Left lobe of liver (tissue), 2 donors: Measurements from ENCODE around the gene PPME1. TPM values are rescaled to one million over a fixed set of nuclear protein-coding genes. Genes with fewer than 3 reads are reported as not detected.
A peak's percentile ranks its signal among the peaks of the same experiment; 100 is the strongest.
"Not testable (repeated sequence)": the region's sequence is repeated elsewhere in the genome, so short reads cannot be mapped to it uniquely, and the experiment has no call there.

Experiments used
- ATAC-seq: fragments of 200-7000 bp; cut with Tn5 transposase; one replicate; pipeline ENCODE4 v1.9.1; 2020; ENCODE audit warnings: mild to moderate bottlenecking, moderate library complexity
- DNase-seq: peaks from one replicate; pipeline ENCODE4 v3.0.0-alpha.2; 2020; ENCODE audit warnings: low spot score
- total RNA-seq: library from RNA; stranded (reverse); gene quantifications from one replicate; pipeline ENCODE4 v1.2.1, GENCODE V29; 2021
- donor health status: DM: no; HTN: no; CAD: no; lungs with moderate emphysema.
- donor health status: DM: no; HTN: yes; CAD: no.

PPME1 gene, protein sequence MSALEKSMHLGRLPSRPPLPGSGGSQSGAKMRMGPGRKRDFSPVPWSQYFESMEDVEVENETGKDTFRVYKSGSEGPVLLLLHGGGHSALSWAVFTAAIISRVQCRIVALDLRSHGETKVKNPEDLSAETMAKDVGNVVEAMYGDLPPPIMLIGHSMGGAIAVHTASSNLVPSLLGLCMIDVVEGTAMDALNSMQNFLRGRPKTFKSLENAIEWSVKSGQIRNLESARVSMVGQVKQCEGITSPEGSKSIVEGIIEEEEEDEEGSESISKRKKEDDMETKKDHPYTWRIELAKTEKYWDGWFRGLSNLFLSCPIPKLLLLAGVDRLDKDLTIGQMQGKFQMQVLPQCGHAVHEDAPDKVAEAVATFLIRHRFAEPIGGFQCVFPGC
- 11.4 TPM for total RNA-seq

DNA sequence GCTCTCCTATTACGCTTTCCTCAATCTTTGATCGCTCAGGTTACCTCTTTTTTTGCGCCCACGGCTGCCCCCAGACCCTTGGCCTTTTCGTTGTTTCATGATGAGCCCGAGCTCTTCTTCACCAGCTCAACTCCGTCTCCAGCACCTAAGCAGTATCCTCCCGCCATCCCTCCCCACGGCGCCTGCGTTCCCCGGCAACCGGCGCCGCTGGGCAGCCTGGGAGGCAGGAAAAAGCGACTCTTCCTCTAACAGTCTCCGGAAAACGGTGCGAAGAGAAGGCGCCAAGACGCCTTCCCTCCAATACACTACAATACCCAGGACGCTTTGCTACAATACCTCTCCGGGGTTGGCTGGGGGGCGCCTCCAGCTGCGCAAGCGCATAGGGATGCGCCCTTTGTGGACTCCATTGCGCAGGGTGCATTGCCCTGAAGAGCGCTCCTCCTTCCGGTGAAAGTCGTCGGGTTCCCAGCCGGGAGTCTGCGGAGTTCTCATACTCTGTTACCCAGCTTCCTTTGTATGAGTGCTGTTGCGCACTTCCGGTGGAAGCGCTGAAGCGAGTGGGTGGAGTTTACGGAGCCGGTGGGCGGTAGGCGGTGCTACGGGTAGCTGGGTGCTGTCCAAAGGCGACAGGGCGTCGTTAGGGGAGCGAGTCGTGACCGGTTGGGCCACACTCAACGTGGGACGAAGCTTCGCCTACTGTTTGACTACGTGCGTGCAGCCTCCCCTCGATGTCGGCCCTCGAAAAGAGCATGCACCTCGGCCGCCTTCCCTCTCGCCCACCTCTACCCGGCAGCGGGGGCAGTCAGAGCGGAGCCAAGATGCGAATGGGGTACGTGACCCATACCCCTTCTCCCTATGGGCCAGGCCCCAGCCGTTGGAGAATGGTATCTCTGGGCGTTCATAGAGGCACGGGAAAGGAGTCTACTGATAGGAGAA is at the start of gene PPME1, which contains the start of gene C2CD3:
Gene PPME1, plus strand, starts transcription at position 596 of the 936 bp plus-strand sequence. Its CDS starts 133 bp downstream, at position 729.
Gene C2CD3, minus strand, starts transcription at position 309 of the 936 bp plus-strand sequence. Its CDS starts 210 bp downstream, at position 99.
- peak; percentile 100 for DNase-seq
- ATAC-seq, result peak; percentile 93

DNA sequence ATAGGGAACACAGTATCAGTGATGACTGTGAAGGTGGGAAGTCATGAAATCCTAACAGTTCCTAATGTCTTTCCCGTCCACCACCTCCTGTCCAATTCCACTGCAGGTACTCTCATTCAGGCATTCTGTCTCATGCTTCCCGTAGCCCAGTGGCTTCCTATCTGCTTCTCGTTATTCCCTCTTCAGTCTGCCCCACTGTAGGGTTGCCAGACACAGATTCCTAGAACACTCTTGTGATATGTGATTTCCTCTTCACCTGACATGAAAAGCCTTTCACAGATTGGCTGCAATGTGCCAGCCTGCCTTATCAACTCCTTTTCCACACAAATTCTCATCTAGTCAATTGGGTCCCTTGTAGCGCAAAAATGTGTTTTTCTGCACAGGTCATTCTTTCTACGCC is 49.3 kb upstream of the PPME1 start:
- ATAC-seq (no peak), DNase-seq (no peak)

DNA sequence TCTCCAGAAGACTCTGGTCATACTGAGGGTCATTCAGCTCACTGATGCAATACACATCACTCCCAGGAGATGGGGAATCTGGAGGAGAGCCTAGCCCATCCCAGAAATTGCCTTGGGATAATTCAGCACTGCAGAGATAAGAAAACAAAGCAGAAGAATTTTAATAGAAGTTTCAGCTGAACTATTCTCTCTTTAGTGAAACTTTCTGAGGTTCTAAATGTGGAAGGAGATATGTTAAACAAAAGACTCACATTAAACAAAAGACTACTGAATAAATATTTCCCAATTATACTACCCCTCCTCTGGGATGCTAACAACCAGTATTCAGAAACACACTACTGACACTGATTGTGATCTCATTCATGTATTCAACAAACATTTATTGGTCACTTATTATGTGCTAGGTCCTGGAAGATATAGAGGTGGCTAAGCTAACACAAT is 48.1 kb upstream of the PPME1 start:
- ATAC-seq (no peak), DNase-seq (no peak)

DNA sequence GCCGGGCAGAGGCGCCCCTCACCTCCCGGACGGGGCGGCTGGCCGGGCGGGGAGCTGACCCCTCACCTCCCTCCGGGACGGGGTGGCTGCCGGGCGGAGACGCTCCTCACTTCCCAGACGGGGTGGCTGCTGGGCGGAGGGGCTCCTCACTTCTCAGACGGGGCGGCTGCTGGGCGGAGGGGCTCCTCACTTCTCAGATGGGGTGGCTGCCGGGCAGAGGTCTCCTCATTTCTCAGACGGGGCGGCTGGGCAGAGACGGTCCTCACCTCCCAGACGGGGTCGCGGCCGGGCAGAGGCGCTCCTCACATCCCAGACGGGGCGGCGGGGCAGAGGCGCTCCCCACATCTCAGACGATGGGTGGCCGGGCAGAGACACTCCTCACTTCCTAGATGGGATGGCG is 42.0 kb upstream of the PPME1 start:
- not testable (repeated sequence) for ATAC-seq, DNase-seq

DNA sequence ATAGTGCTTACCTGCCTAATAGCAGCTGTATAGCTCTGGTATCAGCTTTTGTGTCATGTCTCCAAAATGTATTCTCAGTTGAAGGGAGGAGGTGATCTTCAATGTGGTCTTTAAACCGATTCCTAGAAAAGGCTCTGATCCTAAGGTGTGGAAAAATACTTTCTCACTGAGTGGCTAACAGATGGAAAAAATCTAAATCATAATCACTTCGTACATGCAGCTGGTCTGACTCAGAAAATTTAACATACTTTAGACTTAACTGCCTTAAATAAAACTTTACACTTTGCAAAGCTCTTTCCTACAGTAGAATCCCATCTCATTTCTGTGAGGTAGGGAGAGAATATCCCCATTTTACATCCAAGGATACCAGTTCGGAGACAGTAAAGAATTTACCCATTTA is 38.3 kb upstream of the PPME1 start:
- no peak for DNase-seq
- no peak for ATAC-seq

DNA sequence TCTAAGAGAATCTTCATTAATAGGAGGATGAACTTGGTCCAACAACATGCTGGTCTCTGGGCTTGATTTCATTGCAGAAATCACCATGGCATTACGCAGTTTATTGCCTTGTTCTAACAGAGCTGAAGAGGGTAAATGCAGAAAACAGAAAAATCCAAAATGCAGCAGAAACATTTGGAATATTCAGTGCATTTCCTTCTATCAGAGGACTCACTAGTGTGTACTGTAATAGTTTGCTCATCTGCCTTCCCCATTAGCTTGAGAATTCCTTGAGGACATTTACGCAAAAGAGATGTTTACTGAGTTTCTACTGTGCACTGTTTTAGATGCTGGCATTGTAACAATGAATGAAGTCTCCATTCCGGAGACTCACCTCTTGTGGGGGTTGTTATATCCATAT is 37.7 kb upstream of the PPME1 start:
- DNase-seq (no peak), ATAC-seq (no peak)

DNA sequence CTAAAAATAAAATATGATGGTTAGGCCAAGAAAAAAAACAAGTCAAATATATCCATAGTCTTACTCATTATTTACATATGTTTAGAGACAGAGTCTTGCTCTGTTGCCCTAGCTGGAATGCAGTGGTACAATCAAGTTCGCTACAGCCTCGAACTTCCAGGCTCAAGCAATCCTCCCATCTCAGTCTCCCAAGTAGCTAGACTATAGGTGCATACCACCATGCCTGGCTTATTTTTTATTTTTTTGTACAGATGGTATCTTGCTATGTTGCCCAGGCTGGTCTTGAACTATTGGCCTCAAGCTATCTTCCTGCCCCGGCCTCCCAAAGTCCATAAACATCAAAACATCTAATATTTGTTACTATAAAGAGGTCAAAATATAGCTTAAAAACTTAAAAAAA is 36.4 kb upstream of the PPME1 start:
- DNase-seq, result no peak
- no peak for ATAC-seq

DNA sequence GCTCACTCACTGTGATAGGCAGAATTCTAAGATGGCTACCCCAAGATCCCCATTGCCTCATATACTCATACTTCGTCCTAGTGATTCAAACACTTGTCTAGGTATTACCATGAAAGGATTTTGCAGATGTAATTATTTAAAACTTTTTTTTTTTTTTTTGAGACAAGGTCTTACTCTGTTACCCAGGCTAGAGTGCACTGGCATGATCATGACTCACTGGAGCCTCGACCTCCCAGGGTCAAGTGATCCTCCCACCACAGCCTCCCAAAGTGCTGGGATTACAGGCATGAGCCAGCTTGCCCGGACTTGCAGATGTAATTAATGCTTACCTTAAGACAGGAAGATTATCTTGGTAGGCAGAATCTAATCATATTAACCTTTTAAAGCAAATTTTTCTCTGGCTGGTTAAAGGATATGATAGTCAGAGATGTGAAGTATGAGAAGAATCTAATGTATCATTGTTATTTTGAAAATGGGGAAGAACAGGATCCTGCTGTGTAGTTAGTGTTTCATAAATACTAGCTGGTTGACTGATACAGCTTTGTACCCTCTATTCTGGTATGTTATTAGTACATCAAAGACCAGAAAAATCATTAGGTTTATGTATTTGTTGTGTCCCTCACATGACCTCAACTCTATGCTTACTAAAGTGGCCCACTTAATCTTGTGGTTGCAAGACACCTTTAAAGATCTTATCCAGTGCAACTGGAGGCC is 35.8 kb upstream of the PPME1 start:
- ATAC-seq (no peak), DNase-seq (no peak)

DNA sequence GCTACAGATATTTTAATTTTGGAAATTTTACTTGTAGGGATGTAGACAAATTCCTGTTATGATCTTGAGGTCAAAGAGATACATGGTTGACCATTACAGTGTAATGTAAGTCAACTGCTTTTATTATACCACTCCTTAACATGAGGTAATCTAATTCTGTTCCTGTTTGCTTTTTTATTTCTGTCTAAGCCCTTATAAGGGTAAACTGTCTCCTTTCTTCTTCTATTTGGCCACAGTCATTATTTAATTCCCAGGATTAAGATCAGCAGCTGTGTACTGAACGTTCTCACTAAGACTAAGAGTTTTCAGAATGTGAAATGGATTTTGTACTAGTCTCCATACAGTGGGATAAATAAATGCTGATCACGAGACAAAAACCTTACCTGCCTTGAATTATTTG is 33.1 kb upstream of the PPME1 start:
- DNase-seq (no peak), ATAC-seq (no peak)

DNA sequence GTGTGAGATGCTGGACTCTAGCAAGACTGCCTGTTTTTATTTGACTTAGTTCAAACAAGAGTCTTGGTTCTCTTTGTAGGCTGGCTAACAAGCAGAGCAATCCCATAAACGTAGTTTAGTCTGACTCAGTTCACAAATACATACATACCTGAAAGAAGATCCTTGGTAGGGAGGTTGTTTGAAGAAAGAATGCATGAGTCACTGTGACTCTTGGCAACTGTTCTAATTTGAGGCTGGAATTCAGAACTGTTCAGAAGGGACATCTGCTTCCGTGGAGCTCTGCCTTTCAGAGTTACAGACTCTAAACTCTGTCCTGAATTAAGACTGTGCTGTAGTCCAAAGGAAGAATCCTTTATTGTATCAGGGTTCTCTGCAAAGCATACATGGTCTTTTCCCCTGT is 32.5 kb upstream of the PPME1 start:
- DNase-seq (no peak), ATAC-seq (peak; percentile 33)

DNA sequence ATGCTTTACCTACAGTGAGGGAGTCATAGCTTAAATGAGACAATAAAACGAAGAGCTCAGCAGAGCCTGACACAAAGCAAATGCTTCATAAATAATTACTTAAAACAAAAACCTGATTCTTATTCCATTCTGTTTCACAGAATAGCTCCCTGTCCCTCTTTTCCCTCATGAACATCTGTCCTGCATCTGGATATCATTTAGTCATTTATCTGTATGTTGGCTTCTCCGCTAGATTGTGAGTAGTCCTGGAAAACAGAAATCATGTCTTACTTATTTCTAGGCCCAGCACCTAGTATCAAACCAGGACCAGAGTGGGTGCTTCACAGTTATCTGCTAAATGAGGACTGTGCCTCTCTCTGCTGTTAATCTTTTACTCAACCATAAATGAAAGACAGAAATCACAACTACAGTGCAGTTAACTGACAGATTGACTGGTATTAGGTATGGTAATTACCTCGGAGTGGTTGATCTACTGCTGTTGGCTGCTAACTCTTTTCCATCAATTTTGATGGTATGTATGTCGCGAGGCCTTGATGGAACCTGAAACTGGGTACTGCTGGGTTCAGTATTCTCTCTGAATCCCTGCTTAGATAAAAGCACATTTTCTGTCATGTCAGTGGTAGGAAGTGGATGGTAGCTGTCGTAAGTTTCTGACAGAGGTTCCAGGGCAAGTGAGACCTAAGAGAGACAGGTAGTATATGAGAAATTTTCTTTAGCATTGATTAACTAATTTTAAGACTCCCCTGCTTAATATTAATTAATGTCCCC is 31.8 kb upstream of the PPME1 start:
- DNase-seq (no peak), ATAC-seq (no peak)

DNA sequence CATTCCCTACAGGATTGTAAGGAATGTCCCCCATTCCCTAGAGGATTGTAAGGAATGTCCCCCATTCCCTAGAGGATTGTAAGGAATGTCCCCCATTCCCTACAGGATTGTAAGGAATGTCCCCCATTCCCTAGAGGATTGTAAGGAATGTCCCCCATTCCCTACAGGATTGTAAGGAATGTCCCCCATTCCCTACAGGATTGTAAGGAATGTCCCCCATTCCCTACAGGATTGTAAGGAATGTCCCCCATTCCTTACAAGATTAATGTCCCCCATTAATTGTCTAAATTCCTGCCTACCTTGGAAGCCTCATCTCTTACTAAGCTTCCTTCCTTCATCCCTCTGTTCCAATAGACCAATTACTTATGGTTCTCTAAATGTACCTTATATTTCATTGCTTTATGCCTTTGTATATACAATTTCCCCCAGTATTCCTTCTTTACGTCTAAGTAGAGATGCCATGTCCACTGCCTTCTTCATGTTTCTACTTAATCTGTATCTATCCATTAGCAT is 31.1 kb upstream of the PPME1 start:
- not testable (repeated sequence) for DNase-seq, ATAC-seq

DNA sequence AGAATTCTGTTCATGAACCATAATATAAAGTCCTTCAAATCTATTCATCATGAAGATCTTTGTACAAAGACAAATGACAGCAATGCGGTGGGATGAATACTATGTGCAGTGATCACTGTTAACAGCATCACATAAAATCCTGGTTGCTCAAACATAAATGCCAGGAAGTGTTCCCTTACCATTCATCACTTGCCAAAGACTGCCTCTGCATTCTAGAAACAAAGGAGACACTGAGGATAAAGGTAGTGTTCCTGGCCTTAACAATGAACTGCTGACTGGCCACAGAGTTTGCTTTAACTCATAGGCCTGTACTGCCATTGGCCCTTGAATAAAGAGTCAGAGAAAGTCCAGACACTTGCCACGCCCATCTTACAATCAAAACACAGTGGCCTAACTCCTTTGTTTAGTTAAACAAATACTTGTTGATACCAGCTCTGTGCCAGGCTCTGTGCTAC is 29.8 kb upstream of the PPME1 start:
- DNase-seq (no peak), ATAC-seq (no peak)

DNA sequence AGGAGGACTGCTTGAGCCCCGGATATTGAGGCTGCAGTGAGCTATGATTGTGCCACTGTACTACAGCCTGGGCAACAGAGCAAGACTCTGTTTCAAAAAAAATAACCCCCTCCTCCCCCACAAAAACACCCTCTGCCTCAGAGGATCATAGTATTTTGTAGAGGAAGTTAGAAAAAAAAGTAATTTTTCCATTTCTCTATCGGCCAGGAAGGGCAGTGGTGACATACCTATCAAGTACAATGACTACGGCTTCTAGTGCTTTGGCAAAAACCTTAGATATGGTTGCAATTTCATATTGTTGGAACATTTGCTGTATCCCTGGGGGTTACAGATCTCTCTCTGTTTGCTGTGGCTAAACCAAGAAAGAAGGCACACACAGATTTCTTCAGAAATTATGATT is 29.2 kb upstream of the PPME1 start:
- DNase-seq (no peak), ATAC-seq (no peak)

DNA sequence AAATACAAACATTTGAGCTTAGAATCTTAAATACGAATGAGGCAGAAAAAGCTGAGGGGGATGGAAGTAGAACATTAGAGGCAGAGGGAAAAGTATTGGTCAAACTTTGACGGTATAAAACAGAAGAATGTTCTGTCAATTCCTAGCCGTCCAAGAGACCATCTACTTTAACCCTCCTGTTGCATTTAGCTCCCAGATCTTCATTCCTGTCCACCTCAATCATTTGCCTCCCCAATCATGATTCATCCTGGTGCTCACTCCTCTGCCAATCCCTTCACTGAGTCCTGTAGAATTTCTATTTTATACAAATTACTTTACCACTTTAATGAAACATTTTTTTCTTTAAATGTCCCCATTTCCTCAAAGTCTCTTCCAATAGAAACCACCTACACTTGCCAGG is 28.5 kb upstream of the PPME1 start:
- ATAC-seq (no peak), DNase-seq (no peak)

DNA sequence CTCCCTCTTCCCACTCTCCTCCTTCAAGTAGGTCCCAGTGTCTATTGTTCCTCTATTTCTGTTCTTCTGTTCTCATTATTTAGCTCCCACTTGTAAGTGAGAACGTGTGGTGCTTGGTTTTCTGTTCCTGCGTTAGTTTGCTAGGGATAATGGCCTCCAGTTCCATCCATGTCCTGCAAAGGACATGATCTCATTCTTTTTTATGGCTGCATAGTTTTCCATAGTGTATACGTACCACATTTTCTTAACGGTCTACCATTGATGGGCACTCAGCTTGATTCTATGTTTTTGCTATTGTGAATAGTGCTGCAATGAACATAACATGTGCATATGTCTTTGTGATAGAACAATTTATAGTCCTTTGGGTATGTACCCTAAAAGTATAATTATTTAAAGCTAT is 26.5 kb upstream of the PPME1 start:
- ATAC-seq (no peak), DNase-seq (no peak)

DNA sequence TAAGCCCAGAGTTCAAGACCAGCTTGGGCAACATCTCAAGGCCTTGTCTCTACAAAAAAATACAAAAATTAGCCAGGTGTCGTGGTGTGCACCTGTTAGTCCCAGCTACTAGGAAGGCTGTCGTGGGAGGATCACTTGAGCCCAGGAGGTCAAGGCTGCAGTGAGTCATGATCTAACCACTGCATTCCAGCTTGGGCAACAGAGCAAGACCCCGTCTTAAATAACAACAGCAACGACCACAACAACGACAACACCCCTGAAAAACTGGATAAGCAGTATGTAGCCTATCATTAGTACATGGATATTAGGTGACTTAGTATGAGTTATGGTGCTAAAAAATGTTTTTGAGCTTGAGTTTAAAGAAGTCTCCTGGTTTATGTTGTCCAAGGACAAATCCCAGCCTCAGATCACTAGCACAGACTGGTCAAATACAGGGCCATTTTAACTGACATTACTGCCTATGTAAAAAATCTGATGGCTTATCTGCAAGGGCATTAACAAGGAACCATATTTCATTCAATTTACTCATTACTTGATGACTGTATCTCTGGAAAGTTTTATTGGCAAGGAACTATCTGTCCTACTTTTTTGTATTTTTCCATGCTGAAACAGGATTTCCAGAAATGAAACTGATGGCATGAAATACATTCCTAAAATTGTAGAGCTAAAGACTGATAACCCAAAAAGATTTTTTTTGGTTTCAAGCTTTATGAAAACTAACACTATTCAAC is 23.7 kb upstream of the PPME1 start:
- no peak for ATAC-seq
- DNase-seq, result no peak

DNA sequence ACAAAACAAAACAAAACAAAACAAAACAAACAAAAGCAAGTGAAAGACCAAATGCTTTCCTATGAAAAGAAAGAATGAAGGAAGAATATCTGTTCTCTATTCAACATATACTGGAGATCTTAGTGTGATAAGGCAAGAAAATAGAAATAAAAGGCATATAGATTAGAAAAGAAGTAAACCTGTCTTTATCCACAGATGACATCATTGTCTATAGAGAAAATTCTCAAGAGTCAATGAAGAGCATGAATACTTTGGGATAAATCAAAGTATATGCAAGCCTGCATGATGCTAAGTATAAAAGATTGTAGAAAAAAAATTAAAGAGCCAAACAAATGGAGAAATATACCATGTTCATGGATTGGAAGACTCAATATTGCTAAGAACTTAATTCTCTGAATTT is 17.9 kb upstream of the PPME1 start:
- ATAC-seq (no peak), DNase-seq (no peak)

DNA sequence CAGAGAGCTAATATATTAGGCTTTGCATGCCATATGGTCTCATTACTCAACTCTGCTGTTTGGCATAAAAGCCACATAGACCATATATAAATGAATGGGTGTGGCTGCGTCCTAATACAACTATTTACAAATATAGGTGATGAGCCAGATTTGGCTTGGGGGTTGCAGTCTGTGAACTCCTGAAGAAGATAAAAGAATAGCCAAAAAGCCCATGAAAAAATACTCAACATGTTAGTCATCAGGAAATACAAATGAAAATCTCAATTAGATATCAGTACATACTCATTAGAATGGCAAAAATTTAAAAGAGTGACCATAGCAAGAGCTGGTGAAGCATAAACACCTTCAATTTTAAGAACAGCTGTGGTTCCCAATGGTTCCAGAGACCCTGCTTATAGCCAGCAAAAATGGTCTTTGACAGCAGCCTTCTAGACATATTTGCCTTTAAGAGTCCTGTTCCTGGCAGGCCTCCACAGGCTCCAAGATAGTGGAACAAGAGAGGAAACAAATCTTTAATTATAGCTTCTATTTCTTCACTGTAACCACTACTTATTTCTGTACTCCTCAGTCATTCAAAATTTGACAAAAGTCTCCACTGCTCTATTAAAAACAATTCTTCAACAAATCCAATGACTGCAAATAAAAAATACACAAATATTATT is 16.3 kb upstream of the PPME1 start:
- DNase-seq, result no peak
- no peak for ATAC-seq
